Calu3 (cell line): ENCODE measurements around the gene GRIP1. TPM values are rescaled to one million over a fixed set of nuclear protein-coding genes. Genes with fewer than 3 reads are reported as not detected.

ENCODE experiments used
- BruUV-seq: library from RNA; stranded (reverse); fragments of 400-500 nt; replicated peaks from 2 replicates; lab custom pipeline; 2021; lab: Mats Ljungman, UMichigan
- CTCF ChIA-PET: fragments of 300-600 bp; sonication (Branson Sonifier 250); formaldehyde crosslinking; loops from one replicate; lab custom pipeline; 2022; ENCODE audit warnings: antibody characterized with exemption; lab: Charles Lee
- DNase-seq: peaks from one replicate; pipeline ENCODE4 v3.0.0; 2022
- H3K27ac Mint-ChIP-seq: one replicate; pipeline ENCODE4 v1.8.0; 2022; ENCODE audit warnings: mixed read lengths; ENCODE audit not compliant: unreplicated experiment
- H3K27me3 Mint-ChIP-seq: one replicate; pipeline ENCODE4 v1.8.0; 2022; ENCODE audit warnings: mixed read lengths; ENCODE audit not compliant: unreplicated experiment
- H3K36me3 Mint-ChIP-seq: one replicate; pipeline ENCODE4 v1.8.0; 2022; ENCODE audit warnings: mild to moderate bottlenecking, moderate library complexity, mixed read lengths; ENCODE audit not compliant: insufficient read depth, unreplicated experiment
- H3K4me1 Mint-ChIP-seq: one replicate; pipeline ENCODE4 v1.8.0; 2022; ENCODE audit warnings: mild to moderate bottlenecking, low read depth, mixed read lengths; ENCODE audit not compliant: unreplicated experiment
- H3K4me3 Mint-ChIP-seq: one replicate; pipeline ENCODE4 v1.8.0; 2022; ENCODE audit warnings: mild to moderate bottlenecking, low read depth, moderate library complexity, mixed read lengths; ENCODE audit not compliant: unreplicated experiment
- H3K9me3 Mint-ChIP-seq: one replicate; pipeline ENCODE4 v1.8.0; 2022; ENCODE audit warnings: low read depth, mixed read lengths; ENCODE audit not compliant: unreplicated experiment
- CTCF ChIP-seq: fragments of 200-600 bp; IDR thresholded peaks from one replicate; pipeline ENCODE4 v1.8.0; 2022; ENCODE audit warnings: antibody characterized with exemption; ENCODE audit not compliant: unreplicated experiment
- intact Hi-C: fragments of 100-400 bp; cut with micrococcal nuclease; formaldehyde crosslinking; loops from one replicate; pipeline ENCODE4 v1.10.0; 2022; ENCODE audit not compliant: unreplicated experiment
- total RNA-seq: library from RNA; stranded (reverse); gene quantifications from 2 replicates; pipeline ENCODE4 v1.2.3, GENCODE V29; 2022

GRIP1 gene
- total RNA-seq, 1 experiment from 2014 or later: 47.4 TPM

GRCh38 chr12:66359300-66359699, 319.6 kb downstream of the GRIP1 start:
- TF ChIP-seq CTCF: no peak
- Mint-ChIP-seq H3K36me3 (no peaks in the 10 kb centered on the region), H3K9me3 (no peaks in the 10 kb centered on the region), H3K4me1 (no peaks in the 10 kb centered on the region), H3K4me3 (no peak overlapping the region), H3K27ac (no peak overlapping the region), H3K27me3 (no peaks in the 10 kb centered on the region)
- no peak for DNase-seq
- BruUV-seq: no TSS peak
- CTCF ChIA-PET: no interaction called here
- intact Hi-C loops: loop anchor here (10.0 kb wide), 1 partner anchor 196 kb away; no protein-coding TSS in a partner anchor

- no peak for DNase-seq
- H3K4me1 Mint-ChIP-seq: no peaks in the 10 kb centered on the region
- no peaks in the 10 kb centered on the region for H3K27me3 Mint-ChIP-seq
- no peaks in the 10 kb centered on the region for H3K9me3 Mint-ChIP-seq
- H3K36me3 Mint-ChIP-seq: no peaks in the 10 kb centered on the region
- H3K4me3 Mint-ChIP-seq: no peak overlapping the region
- no TSS peak for BruUV-seq
- intact Hi-C loops: loop anchor here (5.0 to 10.0 kb wide), 2 partner anchors 201 to 508 kb away; no protein-coding TSS in a partner anchor
- TF ChIP-seq CTCF: no peak
- no peak overlapping the region for H3K27ac Mint-ChIP-seq
- CTCF ChIA-PET: no interaction called here
Observed at GRCh38 chr12:66354291-66354690, 324.6 kb downstream of the GRIP1 start.

- H3K27me3 Mint-ChIP-seq: no peaks in the 10 kb centered on the region
- no peaks in the 10 kb centered on the region for H3K36me3 Mint-ChIP-seq
- H3K4me1 Mint-ChIP-seq: no peaks in the 10 kb centered on the region
- no peaks in the 10 kb centered on the region for H3K9me3 Mint-ChIP-seq
- intact Hi-C loops: loop anchor here (2.0 to 10.0 kb wide), 3 partner anchors 202 to 509 kb away; no protein-coding TSS in a partner anchor
- no peak overlapping the region for H3K4me3 Mint-ChIP-seq
- no peak for DNase-seq
- H3K27ac Mint-ChIP-seq: no peak overlapping the region
- no peak for TF ChIP-seq CTCF
- no TSS peak for BruUV-seq
- CTCF ChIA-PET: interaction anchor here (0.6 to 1.9 kb wide), 8 partner anchors 202 to 556 kb away, joined by 3 to 6 read pairs (median 3); no protein-coding TSS in a partner anchor
Observed at GRCh38 chr12:66352899-66353298, 326.0 kb downstream of the GRIP1 start.

- Mint-ChIP-seq H3K9me3 (no peaks in the 10 kb centered on the region), H3K36me3 (no peaks in the 10 kb centered on the region), H3K27me3 (no peaks in the 10 kb centered on the region), H3K4me3 (no peak overlapping the region), H3K4me1 (no peaks in the 10 kb centered on the region), H3K27ac (no peak overlapping the region)
- no TSS peak for BruUV-seq
- TF ChIP-seq CTCF: peak; percentile 29
- peak; percentile 58 for DNase-seq
- CTCF ChIA-PET: interaction anchor here (0.6 to 1.9 kb wide), 11 partner anchors 203 to 388 kb away, joined by 3 to 6 read pairs (median 3); no protein-coding TSS in a partner anchor
- intact Hi-C loops: loop anchor here (2.0 to 10.0 kb wide), 3 partner anchors 203 to 510 kb away; no protein-coding TSS in a partner anchor
Observed at GRCh38 chr12:66352197-66352596, 326.7 kb downstream of the GRIP1 start.
